Head of caudate nucleus (tissue), 42 donors: ENCODE data around the gene SURF4.
A peak's percentile ranks its signal among the peaks of the same experiment; 100 is the strongest.
"Not testable (repeated sequence)": the region's sequence is repeated elsewhere in the genome, so short reads cannot be mapped to it uniquely, and the experiment has no call there.

Source experiments
- DNase-seq, 42 donors: peaks; one replicate each; pipeline versions ENCODE4 v3.0.0 to v3.0.0-alpha.2; 2020 to 2021; ENCODE audit warnings: mixed read lengths in 7 of 42
- intact Hi-C: fragments of 100-400 bp; cut with DNase I; formaldehyde crosslinking; loops from one replicate; pipeline ENCODE4 v1.15.0; 2022

The SURF4 gene

GRCh38 chr9:133379153-133380086, 3.6 kb upstream of the SURF4 start:
- intact Hi-C loops = loop anchor here (5.0 kb wide), 1 partner anchor 758 kb away; the partner anchor contains the start of gene WDR5
- peak; percentile 50 to 92 (median 77) for DNase-seq

GRCh38 chr9:133378408-133378962, 2.6 kb upstream of the SURF4 start:
- intact Hi-C loops = loop anchor here (5.0 kb wide), 1 partner anchor 759 kb away; the partner anchor contains the start of gene WDR5
- DNase-seq = no peak

GRCh38 chr9:133377721-133378216, 1.9 kb upstream of the SURF4 start:
- intact Hi-C loops = loop anchor here (5.0 kb wide), 1 partner anchor 760 kb away; the partner anchor contains the start of gene WDR5
- DNase-seq = no peak

- intact Hi-C loops = loop anchor here (5.0 kb wide), 1 partner anchor 760 kb away; the partner anchor contains the start of gene WDR5
- not testable (repeated sequence) for DNase-seq
These were observed 1.4 kb upstream of the SURF4 start for GRCh38 chr9:133377280-133377679.

GRCh38 chr9:133375116-133375723, 640 bp downstream of the SURF4 start:
- peak in 7 of 42 donors; percentile 12 to 47 (median 32) for DNase-seq
- intact Hi-C loops = loop anchor here (5.0 kb wide), 1 partner anchor 762 kb away; the partner anchor contains the start of gene WDR5

GRCh38 chr9:133374612-133375115, 1.2 kb downstream of the SURF4 start:
- DNase-seq = no peak
- intact Hi-C loops = loop anchor here (5.0 kb wide), 1 partner anchor 763 kb away; the partner anchor contains the start of gene WDR5

- DNase-seq = no peak
- intact Hi-C loops = no loop called here
These were observed 3.7 kb downstream of the SURF4 start for GRCh38 chr9:133372144-133372543.

- intact Hi-C loops = no loop called here
- peak in 29 of 42 donors; percentile 21 to 84 (median 57) for DNase-seq
These were observed 4.6 kb downstream of the SURF4 start for GRCh38 chr9:133371261-133371711.

GRCh38 chr9:133370685-133371084, 5.2 kb downstream of the SURF4 start:
- intact Hi-C loops = no loop called here
- DNase-seq = no peak

- intact Hi-C loops = no loop called here
- DNase-seq = no peak
These were observed 5.9 kb downstream of the SURF4 start for GRCh38 chr9:133369933-133370332.

- intact Hi-C loops = no loop called here
These were observed 6.4 kb downstream of the SURF4 start for GRCh38 chr9:133369422-133369821.

GRCh38 chr9:133368249-133368881, 7.5 kb downstream of the SURF4 start:
- DNase-seq = no peak
- intact Hi-C loops = no loop called here

More at GRCh38 chr9:133369422-133369821, 6.4 kb downstream of the SURF4 start:
- no peak for DNase-seq

GRCh38 chr9:133367778-133368177, 8.1 kb downstream of the SURF4 start:
- DNase-seq = no peak
- intact Hi-C loops = no loop called here

GRCh38 chr9:133367221-133367620, 8.6 kb downstream of the SURF4 start:
- DNase-seq = no peak
- intact Hi-C loops = no loop called here

- intact Hi-C loops = no loop called here
- no peak for DNase-seq
These were observed 9.4 kb downstream of the SURF4 start for GRCh38 chr9:133366435-133366834.

GRCh38 chr9:133362359-133363044, 13.4 kb downstream of the SURF4 start:
- intact Hi-C loops = no loop called here
- no peak for DNase-seq

- no peak for DNase-seq
- intact Hi-C loops = no loop called here
These were observed 14.3 kb downstream of the SURF4 start for GRCh38 chr9:133361507-133362092.
